RKO (cell line): ENCODE measurements around the gene NTN1.

Source experiments
- DNase-seq: peaks from one replicate; pipeline ENCODE4 v3.0.0-alpha.2; 2016; ENCODE audit warnings: low spot score

NTN1 gene

DNA sequence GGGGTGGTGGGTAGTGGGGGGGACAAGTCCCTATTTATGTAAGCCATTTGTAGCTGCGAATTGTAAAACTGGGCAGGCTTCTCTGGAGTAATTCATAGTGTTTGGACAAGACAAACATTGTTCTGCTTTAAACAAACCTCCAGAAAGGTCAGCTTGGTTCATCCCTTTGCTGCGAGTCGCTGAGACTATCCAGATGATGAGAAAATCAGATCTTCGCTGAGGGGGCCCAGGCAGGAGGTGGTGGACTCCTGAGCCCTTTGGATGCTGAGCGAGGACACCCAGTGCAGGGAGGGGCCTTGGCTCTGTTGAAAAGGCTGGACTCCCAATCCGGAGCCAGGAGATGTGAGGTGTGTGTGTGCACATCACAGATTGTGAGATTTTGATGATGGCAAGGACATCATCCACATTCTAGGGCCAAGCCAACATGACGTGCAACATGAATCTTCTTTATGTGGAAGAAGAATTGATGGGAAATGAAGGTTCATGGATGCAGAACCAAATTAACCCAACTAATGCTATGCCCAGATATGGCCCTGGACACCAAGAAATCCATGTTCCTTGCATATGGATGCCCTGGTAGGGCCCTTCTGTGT, 15.0 kb upstream of the NTN1 start:
- no peak for DNase-seq

DNA sequence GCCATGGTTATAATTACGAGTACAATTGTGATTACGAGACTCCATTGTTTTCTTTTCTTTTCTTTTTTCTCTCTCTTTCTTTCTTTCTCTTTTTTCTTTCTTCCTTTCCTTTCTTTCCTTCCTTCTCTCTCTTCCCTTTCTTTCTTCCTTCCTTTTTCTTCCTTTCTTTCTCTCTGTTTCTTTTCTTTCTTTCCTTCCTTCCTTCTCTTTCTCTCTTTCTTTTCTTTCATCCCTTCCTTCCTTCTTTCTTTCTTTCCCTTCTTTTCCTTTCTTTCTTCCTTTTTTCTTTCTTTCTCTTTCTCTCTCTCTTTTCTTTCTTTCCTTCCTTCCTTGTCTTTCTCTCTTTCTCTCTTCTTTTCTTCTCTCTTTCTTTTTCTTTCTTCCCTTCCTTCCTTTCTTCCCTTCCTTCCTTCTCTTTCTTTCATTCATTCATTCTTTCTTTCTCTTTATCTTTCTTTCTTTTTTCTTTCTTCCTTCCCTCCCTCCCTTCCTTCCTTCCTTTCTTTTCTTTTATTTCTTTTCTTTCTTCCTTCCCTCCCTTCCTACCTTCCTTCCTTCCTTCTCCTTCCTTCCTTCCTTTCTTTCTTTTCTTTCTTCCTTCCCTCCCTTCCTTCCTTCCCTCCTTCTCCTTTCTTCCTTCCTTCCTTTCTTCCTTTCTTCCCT, 14.1 kb upstream of the NTN1 start:
- no peak for DNase-seq

DNA sequence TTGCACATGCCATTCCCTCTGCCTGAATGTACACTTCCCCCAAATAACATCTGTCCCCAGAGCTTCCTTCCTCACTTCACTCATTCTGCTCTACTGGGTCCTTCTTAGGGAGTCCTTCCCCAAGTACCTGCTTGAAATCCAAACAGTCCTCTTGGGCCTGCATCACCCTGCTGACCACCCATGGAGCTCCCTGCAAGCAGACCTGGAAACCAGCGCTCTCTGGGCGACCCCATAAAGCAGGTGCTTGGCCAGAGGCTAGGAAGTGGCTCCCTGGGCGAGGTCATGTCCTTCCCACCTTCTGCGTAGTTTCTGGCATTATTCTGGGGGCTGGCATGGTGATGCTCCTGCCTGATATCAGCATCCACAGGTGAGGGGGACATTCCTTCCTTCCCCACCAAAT, 12.2 kb upstream of the NTN1 start:
- DNase-seq: no peak

DNA sequence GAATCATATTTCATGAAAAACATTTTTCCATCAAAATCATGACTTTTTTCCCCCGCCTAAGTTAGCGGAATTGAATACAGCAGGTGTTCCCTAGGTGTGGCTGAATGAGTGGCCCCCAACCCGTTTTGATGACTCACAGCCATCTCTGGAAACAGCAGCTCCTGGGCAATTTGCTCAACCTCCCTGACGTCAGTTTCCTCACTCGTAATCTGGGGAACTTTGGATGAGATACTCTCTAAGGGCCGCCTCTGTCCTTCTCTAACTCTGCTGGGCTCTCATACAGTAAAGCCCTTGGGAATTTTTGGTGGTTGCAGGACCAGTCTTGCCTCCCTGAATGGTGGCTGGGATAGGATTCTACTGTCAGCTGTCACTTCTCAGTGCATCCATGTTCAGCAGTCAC, 11.6 kb upstream of the NTN1 start:
- no peak for DNase-seq

DNA sequence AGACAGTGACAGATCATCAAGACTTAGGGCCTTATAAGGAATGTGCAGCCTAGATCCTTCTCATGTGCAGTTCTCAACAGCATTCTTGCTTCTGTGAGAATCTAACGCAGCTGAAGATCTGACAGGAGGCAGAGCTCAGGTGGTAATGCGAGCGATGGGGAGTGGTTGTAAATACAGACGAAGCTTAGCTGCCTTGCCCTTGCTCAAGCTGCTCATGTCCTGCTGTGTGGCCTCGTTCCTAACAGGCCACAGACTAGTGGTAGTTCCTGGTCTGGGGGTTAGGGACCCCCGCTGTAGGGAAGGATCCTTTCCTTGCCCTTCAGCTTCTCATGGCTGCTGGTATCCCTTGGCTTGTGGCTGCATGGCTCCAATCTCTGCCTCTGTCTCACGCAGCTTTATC, 10.3 kb upstream of the NTN1 start:
- no peak for DNase-seq

DNA sequence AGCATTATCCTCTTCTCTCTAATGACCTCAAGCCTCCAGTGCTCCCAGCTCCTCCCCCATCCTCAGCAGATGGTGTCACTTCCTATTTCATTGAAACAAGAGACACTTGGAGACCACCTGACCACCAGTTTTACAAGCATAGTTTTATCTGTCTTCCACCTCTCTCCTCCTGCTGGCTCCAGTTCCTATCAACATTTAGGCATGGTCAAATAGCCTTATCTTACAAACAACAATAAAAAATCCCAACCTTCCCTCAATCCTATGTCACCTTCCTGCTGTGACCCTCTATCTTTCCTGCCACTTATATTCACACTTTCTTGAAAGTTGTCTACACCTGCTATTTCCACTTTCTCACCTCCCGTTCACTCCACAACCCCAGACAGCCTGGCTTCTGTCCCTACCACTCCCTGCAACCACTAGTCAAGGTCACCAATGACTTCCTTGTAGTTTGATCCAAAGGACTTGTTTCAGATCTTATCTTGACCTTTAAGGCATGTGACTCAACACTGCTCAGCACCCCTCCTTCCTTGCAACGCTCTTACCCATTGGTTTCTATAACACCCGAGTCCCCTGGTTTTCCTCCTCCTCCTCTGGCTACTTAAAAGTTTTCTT, 4.3 kb upstream of the NTN1 start:
- DNase-seq: no peak

DNA sequence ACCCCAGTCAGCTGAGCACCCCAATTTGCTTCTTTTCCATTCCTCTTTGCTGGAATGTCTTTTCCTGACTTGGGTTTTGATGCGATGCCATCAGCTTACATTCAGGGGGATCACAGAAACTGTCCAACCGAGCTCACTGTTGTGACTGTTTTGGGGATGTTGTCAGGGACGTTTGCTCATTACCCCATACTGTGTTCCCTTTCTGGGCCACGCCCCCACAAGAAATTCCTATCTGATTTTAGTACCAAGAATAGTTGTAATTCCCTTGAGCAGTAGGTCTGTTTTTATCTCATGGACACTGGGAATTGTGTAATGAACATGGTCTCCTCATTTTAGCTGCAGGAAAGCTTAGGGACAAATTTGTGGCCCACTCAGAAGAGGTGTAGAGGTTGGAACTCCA, 2.6 kb upstream of the NTN1 start:
- DNase-seq: no peak

DNA sequence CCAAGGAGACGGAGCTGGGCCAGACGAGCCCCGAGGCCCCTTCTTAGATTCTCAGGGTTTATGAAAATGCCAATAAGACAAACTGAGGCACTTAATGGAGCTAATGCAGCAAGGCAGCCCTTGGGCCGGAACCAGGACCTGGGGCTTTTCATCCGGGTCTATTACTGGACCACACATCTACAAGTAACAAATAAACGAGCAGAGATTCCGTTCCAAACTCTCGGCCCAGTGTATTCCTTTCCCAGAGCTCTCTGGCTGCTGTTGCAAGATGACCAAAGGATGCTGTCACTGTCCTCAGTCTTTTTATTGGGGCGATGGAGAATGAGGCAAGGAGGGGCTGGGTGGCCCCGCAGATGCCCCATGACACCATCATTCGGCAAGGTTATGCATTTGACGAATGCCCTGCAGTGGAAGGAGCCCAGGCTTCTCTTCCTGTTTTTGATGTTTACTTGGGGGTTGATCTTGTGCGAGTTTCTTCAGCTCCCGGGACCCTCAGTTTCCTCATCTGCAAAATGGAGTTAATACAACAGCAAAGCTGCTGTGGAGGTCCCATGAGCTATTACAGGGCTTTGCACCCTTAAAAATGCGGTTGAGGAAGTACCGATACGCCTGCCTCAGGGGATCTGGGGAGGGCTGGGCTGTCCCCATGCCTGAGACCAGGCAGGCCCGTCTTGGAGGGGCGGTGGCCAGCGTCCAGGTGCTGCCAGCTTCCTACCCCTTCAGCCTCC, 1.1 kb upstream of the NTN1 start:
- no peak for DNase-seq

DNA sequence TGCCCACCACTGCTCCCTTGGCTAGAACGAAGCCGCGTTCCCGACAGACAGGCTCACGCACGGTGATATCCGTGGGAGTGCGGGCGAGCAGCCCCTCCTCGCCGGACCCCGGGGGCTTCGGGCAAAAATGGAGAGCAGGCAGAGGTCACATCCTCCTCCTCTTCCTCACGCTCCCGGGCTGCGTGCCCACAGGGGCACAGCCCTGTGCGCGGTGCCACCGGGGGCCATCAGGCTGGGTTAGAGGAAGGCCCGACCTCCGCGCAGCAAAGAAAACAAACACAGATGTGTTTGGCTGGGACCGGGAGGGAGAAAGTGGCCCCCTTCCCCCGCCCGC, 519 bp upstream of the NTN1 start:
- DNase-seq: no peak

DNA sequence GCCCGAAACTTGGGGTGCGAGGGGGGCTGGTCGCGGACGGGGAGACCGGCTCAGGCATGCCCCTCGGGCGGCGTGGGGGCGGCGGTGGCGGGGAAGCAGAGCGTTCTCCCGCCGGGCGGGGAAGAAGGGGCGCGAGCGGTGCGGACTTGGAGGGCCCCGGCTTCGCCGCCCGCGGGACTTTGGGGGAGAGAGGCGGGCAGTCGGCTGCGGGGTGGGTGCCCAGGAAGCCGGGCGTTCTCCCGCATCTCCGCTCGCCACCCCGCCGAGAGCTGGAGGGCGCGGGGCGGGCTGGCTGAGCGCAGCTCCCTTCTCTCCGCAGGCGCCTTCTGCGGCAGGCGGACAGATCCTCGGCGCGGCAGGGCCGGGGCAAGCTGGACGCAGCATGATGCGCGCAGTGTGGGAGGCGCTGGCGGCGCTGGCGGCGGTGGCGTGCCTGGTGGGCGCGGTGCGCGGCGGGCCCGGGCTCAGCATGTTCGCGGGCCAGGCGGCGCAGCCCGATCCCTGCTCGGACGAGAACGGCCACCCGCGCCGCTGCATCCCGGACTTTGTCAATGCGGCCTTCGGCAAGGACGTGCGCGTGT, 772 bp downstream of the NTN1 start:
- no peak for DNase-seq

DNA sequence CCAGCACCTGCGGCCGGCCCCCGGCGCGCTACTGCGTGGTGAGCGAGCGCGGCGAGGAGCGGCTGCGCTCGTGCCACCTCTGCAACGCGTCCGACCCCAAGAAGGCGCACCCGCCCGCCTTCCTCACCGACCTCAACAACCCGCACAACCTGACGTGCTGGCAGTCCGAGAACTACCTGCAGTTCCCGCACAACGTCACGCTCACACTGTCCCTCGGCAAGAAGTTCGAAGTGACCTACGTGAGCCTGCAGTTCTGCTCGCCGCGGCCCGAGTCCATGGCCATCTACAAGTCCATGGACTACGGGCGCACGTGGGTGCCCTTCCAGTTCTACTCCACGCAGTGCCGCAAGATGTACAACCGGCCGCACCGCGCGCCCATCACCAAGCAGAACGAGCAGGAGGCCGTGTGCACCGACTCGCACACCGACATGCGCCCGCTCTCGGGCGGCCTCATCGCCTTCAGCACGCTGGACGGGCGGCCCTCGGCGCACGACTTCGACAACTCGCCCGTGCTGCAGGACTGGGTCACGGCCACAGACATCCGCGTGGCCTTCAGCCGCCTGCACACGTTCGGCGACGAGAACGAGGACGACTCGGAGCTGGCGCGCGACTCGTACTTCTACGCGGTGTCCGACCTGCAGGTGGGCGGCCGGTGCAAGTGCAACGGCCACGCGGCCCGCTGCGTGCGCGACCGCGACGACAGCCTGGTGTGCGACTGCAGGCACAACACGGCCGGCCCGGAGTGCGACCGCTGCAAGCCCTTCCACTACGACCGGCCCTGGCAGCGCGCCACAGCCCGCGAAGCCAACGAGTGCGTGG, 1.5 kb downstream of the NTN1 start:
- DNase-seq: no peak

DNA sequence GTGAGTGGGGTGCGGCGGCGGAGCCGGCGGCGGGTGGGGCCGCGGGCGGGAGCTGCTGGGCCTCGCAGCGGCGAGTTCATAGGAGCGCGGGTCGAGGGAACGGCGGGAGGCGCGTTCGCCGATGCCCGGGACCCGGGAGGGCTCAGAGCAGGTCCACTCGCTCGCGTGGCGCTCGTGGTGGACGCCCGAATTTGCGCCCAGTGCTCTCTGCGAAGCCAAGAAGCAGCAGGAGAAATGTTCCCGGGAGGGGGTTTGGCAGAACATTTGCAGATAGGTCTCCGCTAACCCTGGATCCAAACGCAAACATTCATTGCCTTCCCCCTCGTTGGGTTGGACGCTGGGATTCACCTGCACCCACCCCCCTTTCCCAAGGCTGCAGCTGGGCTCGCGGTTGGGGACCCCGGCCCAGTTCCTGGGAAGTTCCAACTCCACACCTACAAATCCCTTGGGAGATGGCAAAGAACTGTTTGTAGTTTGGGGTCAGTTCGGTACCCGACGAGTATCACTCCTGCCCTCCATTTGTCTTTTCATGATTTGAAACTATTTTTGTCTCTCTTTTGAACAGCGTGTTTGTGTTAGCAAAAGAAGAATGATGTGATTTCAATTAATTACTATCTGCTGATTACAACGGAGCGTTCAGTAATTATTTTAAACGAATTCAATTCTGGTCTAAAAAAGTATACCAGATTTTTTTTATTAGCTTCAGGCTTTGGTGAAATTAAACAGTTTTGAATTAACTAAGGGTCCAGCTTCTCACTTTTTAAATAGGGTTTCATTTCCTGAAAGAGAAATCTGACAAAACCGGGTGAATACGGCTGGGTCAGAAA, 2.3 kb downstream of the NTN1 start:
- no peak for DNase-seq

DNA sequence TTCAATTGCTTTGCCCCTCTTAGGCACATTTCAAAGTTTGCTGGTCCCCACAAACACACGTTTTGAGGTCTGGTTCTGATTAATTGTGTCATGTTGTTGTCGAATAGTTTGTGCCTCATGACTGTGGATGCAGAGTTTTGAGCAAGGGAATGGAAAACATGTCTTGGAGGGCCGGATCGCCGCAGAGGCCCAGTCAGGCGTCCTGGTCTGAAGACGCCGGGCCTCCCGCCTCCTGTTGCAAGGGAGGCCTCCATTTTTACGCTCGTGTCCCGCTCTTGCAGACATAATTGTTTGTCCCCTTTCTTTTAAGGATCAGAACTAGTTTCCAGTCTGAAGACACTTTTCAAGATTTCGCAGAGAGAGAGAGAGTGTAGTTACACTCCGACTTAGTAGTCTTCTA, 3.2 kb downstream of the NTN1 start:
- no peak for DNase-seq

DNA sequence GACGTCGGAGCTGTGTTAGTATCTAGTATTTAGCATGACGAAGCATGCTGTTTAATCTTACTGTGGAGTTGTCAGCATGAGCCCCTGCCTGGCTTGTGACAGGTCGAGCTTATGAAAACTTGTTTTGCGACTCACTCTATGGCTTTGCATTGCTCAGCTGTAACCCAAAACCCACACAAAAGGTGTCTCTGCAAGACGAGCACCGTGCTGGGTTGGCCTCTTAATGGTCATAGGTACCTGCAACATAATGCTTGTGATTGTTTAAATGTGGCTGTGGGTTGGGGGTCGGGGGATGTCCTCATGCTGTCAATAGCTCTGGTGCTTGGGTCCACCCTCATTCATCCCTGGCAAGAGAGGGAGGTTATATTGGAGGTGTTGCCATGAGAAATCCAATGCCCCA, 5.4 kb downstream of the NTN1 start:
- DNase-seq: no peak

DNA sequence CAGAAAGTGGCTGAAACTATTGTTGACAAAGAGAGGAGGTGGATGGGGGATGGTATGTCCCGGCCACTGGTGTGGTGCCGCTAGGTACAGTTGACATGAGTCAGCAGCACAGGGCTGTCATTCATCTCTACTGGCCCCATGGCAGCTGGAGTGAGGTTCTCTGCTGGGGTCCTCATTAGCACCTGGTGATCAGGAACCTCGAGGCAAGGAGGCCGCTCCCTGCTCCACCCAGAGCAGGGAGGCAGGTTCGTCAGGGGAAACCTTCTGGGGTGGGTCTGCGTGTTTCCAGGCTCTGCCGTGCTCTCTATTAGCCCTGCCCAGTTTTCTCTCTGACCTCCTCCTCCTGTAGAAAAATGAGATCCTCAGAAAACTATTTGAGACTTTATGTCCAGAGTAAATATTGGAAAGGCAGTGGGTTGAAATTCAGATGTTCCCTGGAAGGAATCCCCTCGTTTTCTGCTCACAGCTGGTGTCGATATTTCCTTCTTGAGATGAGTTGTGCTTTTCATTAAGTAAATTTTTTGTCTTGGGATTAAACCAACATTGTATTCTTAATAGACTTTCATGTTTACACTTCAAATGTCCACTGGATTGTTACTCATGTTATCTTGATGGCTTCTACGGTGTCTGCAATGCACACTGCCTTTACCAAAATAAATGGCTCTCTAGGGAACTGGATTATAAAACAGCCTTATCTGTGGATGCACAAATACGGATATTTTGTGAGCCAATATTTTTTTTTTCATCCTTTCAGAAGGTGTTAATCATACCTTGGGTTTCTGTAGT, 7.1 kb downstream of the NTN1 start:
- no peak for DNase-seq

DNA sequence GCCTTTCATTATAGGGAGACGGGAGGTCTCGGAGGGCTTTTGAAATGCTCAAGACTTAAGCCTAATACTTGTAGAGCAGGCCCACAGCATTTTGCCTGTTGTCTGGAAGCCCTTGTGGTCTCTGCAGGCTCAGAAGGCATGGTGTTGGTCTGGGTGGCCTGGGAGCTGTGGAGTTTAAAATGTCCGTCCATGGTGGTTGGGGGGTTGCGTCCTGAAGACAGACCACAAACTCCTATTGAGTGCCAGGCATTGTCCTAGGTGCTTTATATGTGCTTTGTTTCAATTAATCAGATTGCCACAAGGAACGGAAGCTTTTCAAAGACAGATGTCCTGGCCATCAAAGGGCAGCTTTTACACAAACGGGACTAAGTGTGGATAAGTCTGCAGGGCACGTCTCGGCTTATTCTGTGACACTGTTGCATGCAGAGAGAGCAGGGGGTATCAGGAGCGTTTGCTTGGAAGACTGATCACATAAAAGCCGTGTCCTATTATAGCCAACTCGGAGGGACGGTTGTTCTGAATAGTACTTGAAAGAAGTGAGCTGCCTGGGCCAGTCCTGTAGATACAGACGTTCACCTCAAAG, 7.8 kb downstream of the NTN1 start:
- no peak for DNase-seq

DNA sequence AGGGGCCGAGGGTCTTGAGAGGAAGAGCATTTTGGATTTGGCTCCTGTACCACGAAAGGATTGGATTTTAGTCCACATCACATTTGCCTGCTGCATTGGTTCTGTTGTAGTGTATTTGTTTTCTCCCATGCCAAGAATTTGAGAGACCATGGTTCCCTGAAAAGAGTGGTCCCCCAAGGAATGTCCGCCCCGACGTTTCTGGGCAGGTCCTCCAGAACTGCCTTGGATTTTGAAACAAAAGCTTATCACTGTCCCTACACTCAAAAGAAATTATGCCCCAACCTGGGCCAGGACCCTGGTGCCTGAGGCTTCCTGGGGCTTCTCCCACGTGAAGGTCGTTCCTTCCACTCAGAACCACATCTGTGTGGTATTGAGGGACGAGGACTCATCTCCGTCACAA, 10.8 kb downstream of the NTN1 start:
- no peak for DNase-seq

DNA sequence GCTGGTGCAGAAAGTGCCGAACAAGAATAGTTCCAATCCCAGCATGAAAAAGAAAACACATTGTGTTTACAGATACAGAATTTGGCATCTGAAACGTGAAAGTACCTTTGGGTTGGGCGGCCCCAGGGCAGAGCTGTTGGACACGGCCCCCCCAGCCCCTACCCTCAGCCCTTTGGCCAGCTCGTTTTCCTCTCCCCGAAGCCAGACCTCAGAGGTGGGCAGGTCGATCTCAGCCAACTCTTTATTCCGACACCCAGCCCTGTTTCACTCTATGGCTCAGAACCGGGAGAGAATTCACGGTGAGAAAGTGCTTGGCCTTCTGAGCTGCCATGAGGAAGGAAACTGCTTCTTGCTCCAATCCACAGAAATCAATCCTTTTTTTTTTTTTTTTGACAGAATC, 11.3 kb downstream of the NTN1 start:
- no peak for DNase-seq

DNA sequence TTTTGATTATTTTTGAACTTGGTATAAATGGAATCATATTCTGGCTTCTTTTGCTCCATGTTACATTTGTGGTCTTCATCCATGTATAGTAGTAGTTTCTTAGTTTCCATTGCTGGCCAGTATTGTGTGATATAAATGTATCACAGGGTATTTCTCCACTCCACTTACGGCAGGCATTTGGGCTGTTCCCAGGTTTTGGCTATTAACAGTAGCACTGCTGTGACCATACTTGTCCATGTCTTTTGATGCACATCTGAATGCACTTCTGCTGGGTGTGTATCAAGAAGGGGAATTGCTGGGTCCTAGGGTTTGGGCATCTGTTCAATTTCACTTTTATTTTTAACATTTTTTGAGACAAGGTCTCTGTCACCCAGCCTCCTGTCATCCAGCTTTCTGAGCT, 13.9 kb downstream of the NTN1 start:
- DNase-seq: no peak

DNA sequence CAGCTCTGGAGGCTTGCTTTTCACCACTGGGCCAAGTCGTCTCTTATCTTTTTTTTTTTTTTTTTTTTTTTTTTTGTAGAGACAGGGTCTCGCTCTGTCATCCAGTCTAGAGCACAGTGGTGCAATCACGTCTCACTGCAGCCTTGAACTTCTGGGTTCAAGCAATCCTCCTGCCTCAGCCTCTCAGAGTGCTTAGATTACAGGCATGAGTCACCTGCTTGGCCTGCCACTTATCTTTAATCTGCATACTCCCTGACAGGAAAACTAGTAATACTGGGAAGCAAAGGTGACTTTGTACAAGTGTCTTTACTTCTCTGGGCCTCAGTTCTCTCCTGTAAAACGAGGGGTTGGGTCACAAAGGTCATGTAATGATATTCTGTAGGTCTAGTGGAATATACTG, 15.0 kb downstream of the NTN1 start:
- DNase-seq: no peak
